Lung (tissue), 5 donors: Measurements from ENCODE around the gene POTEB3. TPM values are rescaled to one million over a fixed set of nuclear protein-coding genes. Genes with fewer than 3 reads are reported as not detected.

Experiments
- polyA plus RNA-seq, 2 donors: library from polyadenylated mRNA; stranded (reverse); fragments of 200-250 nt; gene quantifications; one replicate each; pipeline ENCODE4 v1.2.1, GENCODE V29; 2013
- small RNA-seq: library from RNA; depleted of rRNA; stranded (forward); fragments of <200 nt; gene quantifications from one replicate; pipeline ENCODE3, GENCODE V24; 2014; ENCODE audit warnings: low replicate concordance
- total RNA-seq, 2 donors: library from RNA; depleted of rRNA in 1 of 2; stranded (reverse); fragments of >200 nt in 1 of 2; gene quantifications; one replicate each; pipeline ENCODE4 v1.2.1, GENCODE V29; 2014 to 2021
- donor health status: Bipolar disorder and iron deficiency.
- donor health status: healthy.
- donor health status: DM: yes; HTN: yes; CAD: no.

The POTEB3 gene
- total and polyA plus RNA-seq, 4 donors = not detected

Small RNA genes within 50 kb of the gene (small RNA-seq; reads per million reads assigned to genes)
- not detected for gene GRAMD4P6
- gene MIR3118-3 = not detected
- gene RF00026 = not detected
